ENCODE results near the gene HIRA.

- no peak for TF ChIP-seq CTCF (IDR thresholded peaks at IDR 0.05)
- no peak for TF ChIP-seq POLR2A (IDR thresholded peaks at IDR 0.05)
These were observed 78.0 kb downstream of the HIRA start for GRCh38 chr22:19353363-19354131.
